GM23338 (cell line): ENCODE results near the gene PARD3. TPM values are rescaled to one million over a fixed set of nuclear protein-coding genes. Genes with fewer than 3 reads are reported as not detected.
A peak's percentile ranks its signal among the peaks of the same experiment; 100 is the strongest.

ENCODE experiments used
- ATAC-seq: fragments of 200-7000 bp; cut with Tn5 transposase; 3 replicates; pipeline ENCODE4 v1.9.1; 2020
- DNase-seq: peaks from one replicate; pipeline ENCODE4 v3.0.0-alpha.2; 2015; ENCODE audit warnings: low spot score
- H2AFZ ChIP-seq: fragments of 200-600 bp; sonication (generic); 2 replicates; pipeline ENCODE4 v1.8.0; 2016; ENCODE audit warnings: antibody characterized with exemption, mild to moderate bottlenecking, moderate library complexity
- H3F3A ChIP-seq: fragments of 200-600 bp; sonication (generic); replicated peaks from 2 replicates; pipeline ENCODE4 v1.8.0; 2017; ENCODE audit warnings: antibody characterized with exemption, mixed run types, low read depth
- H3K27ac ChIP-seq: fragments of 200-600 bp; sonication (generic); 2 replicates; pipeline ENCODE4 v1.6.1; 2016; ENCODE audit warnings: low read depth
- H3K27me3 ChIP-seq: fragments of 200-600 bp; sonication (generic); 2 replicates; pipeline ENCODE4 v1.8.0; 2016; ENCODE audit warnings: mild to moderate bottlenecking, mixed run types, moderate library complexity; ENCODE audit not compliant: insufficient read depth
- H3K36me3 ChIP-seq: fragments of 200-600 bp; sonication (generic); 2 replicates; pipeline ENCODE4 v1.8.0; 2016; ENCODE audit warnings: mild to moderate bottlenecking; ENCODE audit not compliant: insufficient read depth
- H3K4me1 ChIP-seq: fragments of 200-600 bp; sonication (generic); 2 replicates; pipeline ENCODE4 v1.8.0; 2016; ENCODE audit warnings: mild to moderate bottlenecking, moderate library complexity; ENCODE audit not compliant: insufficient read depth
- H3K4me2 ChIP-seq: fragments of 200-600 bp; sonication (generic); 2 replicates; pipeline ENCODE4 v1.7.1; 2017; ENCODE audit warnings: mixed run types
- H3K4me3 ChIP-seq: fragments of 200-600 bp; sonication (generic); 2 replicates; pipeline ENCODE4 v1.6.1; 2016; ENCODE audit warnings: mixed run types
- H3K79me2 ChIP-seq: fragments of 200-600 bp; sonication (generic); replicated peaks from 2 replicates; pipeline ENCODE4 v1.8.0; 2017; ENCODE audit warnings: mild to moderate bottlenecking; ENCODE audit not compliant: insufficient read depth
- H3K9me2 ChIP-seq: fragments of 200-600 bp; sonication (generic); 2 replicates; pipeline ENCODE4 v1.8.0; 2017; ENCODE audit not compliant: insufficient read depth
- H4K20me1 ChIP-seq: fragments of 200-600 bp; sonication (generic); replicated peaks from 2 replicates; pipeline ENCODE4 v1.8.0; 2017; ENCODE audit warnings: mild to moderate bottlenecking; ENCODE audit not compliant: insufficient read depth
- H3K27ac Mint-ChIP-seq: 2 replicates; pipeline ENCODE4 v1.8.0; 2020; ENCODE audit warnings: inconsistent platforms, mild to moderate bottlenecking, moderate library complexity, mixed read lengths
- H3K27me3 Mint-ChIP-seq: 3 replicates; pipeline ENCODE4 v1.8.0; 2022; ENCODE audit warnings: low read depth, mild to moderate bottlenecking, moderate library complexity, mixed read lengths, inconsistent platforms; ENCODE audit not compliant: insufficient read depth, poor library complexity
- H3K36me3 Mint-ChIP-seq: 3 replicates; pipeline ENCODE4 v1.8.0; 2021; ENCODE audit warnings: low read depth, mild to moderate bottlenecking, inconsistent platforms, moderate library complexity, mixed read lengths
- H3K4me1 Mint-ChIP-seq: 3 replicates; pipeline ENCODE4 v1.8.0; 2020; ENCODE audit warnings: mild to moderate bottlenecking, inconsistent platforms, mixed read lengths
- H3K4me3 Mint-ChIP-seq: 3 replicates; pipeline ENCODE4 v1.8.0; 2021; ENCODE audit warnings: moderate library complexity, mild to moderate bottlenecking, inconsistent platforms, mixed read lengths
- H3K9me3 Mint-ChIP-seq: 3 replicates; pipeline ENCODE4 v1.8.0; 2020; ENCODE audit warnings: moderate library complexity, mild to moderate bottlenecking, inconsistent platforms, mixed read lengths
- CREB1 ChIP-seq: fragments of 250-450 bp; sonication (Bioruptor Pico); IDR thresholded peaks from 2 replicates; pipeline ENCODE4 v1.5.0; 2020; ENCODE audit warnings: low read depth, mild to moderate bottlenecking, moderate library complexity
- ETS1 ChIP-seq: IDR thresholded peaks from 2 replicates; pipeline ENCODE4 v1.6.1; 2016; ENCODE audit warnings: antibody characterized with exemption
- EZH2 ChIP-seq: fragments of 200-600 bp; sonication (generic); IDR thresholded peaks from one replicate; pipeline ENCODE4 v1.8.0; 2017; ENCODE audit warnings: antibody characterized with exemption, mild to moderate bottlenecking, low read depth; ENCODE audit not compliant: unreplicated experiment
- EZH2phosphoT487 ChIP-seq: fragments of 200-600 bp; sonication (generic); IDR thresholded peaks from one replicate; pipeline ENCODE4 v1.8.1; 2018; ENCODE audit warnings: antibody characterized with exemption; ENCODE audit not compliant: unreplicated experiment
- REST ChIP-seq: IDR thresholded peaks from one replicate; pipeline ENCODE4 v1.6.1; 2018; ENCODE audit warnings: antibody characterized with exemption; ENCODE audit not compliant: unreplicated experiment
- STAT1 ChIP-seq: IDR thresholded peaks from one replicate; pipeline ENCODE4 v1.6.1; 2016; ENCODE audit warnings: antibody characterized with exemption; ENCODE audit not compliant: unreplicated experiment
- ZNF114 ChIP-seq: fragments of 250-450 bp; sonication (Bioruptor Pico); IDR thresholded peaks from 2 replicates; pipeline ENCODE4 v1.5.0; 2020; ENCODE audit warnings: mild to moderate bottlenecking, moderate library complexity
- ZNF462 ChIP-seq: fragments of 250-450 bp; sonication (Bioruptor Pico); IDR thresholded peaks from 2 replicates; pipeline ENCODE4 v1.5.0; 2020; ENCODE audit warnings: mild to moderate bottlenecking, moderate library complexity
- polyA plus RNA-seq: library from polyadenylated mRNA; unstranded; fragments of >200 nt; fragmentation: Nextera tagmentation; extraction: Ambion mirVana; gene quantifications from 2 replicates; pipeline ENCODE4 v1.2.1, GENCODE V29; 2016
- total RNA-seq: library from RNA; depleted of rRNA; stranded (reverse); fragments of >200 nt; shearing (Covaris generic); gene quantifications from 2 replicates; pipeline ENCODE4 v1.2.3, GENCODE V29; 2014

PARD3 gene
- total and polyA plus RNA-seq, 2 experiments from 2014 or later = 30.2 to 51.4 TPM

GRCh38 chr10:34505338-34505737 is 309.8 kb downstream of the PARD3 start:
- H3K27ac ChIP-seq = peak overlapping the region; percentile 27; the same call in 1 of the 2 replicates
- H4K20me1 ChIP-seq = no peaks in the 10 kb centered on the region
- no peak for DNase-seq
- Mint-ChIP-seq H3K9me3 (no peaks in the 10 kb centered on the region), H3K36me3 (no peaks in the 10 kb centered on the region; the same call in 2 of the 3 replicates), H3K4me3 (no peak overlapping the region), H3K27ac (peak overlapping the region; percentile 90), H3K27me3 (peaks cover 4% of the 10 kb centered on the region), H3K4me1 (peaks cover 45% of the 10 kb centered on the region)
- no peak for TF ChIP-seq ZNF462 (CRISPR knock-in tag)
- no peak for TF ChIP-seq CREB1 (CRISPR knock-in tag)
- TF ChIP-seq EZH2 = no peak
- no peak for TF ChIP-seq ZNF114
- TF ChIP-seq EZH2phosphoT487 = no peak
- H3F3A ChIP-seq = no peaks in the 10 kb centered on the region
- H3K79me2 ChIP-seq = peaks cover 12% of the 10 kb centered on the region; the same call in 1 of the 2 replicates
- no peak overlapping the region for H2AFZ ChIP-seq
- no peaks in the 10 kb centered on the region for H3K27me3 ChIP-seq
- 0 out of 2 replicates have a peak, but pooled peaks cover 6% of the 10 kb centered on the region for H3K9me2 ChIP-seq
- H3K4me2 ChIP-seq = peak overlapping the region; percentile 47
- no peak overlapping the region for H3K4me3 ChIP-seq
- H3K36me3 ChIP-seq = no peaks in the 10 kb centered on the region
- H3K4me1 ChIP-seq = peaks cover 29% of the 10 kb centered on the region
- ATAC-seq = peak; percentile 49

GRCh38 chr10:34504534-34504933 is 310.6 kb downstream of the PARD3 start:
- no peaks in the 10 kb centered on the region for H4K20me1 ChIP-seq
- no peak for DNase-seq
- no peak overlapping the region for H3K4me3 ChIP-seq
- no peaks in the 10 kb centered on the region for H3F3A ChIP-seq
- H3K9me2 ChIP-seq = 0 out of 2 replicates have a peak, but pooled peaks cover 6% of the 10 kb centered on the region
- H3K27ac ChIP-seq = peak overlapping the region; percentile 27; the same call in 1 of the 2 replicates
- H3K4me3 Mint-ChIP-seq = no peak overlapping the region
- no peaks in the 10 kb centered on the region for H3K27me3 ChIP-seq
- H3K27ac Mint-ChIP-seq = peak overlapping the region; percentile 84
- H3K27me3 Mint-ChIP-seq = peaks cover 2% of the 10 kb centered on the region
- peaks cover 41% of the 10 kb centered on the region for H3K4me1 Mint-ChIP-seq
- H3K4me1 ChIP-seq = peaks cover 29% of the 10 kb centered on the region
- no peaks in the 10 kb centered on the region; the same call in 2 of the 3 replicates for H3K36me3 Mint-ChIP-seq
- H3K36me3 ChIP-seq = no peaks in the 10 kb centered on the region
- peak overlapping the region; percentile 47 for H3K4me2 ChIP-seq
- H3K79me2 ChIP-seq = peaks cover 12% of the 10 kb centered on the region; the same call in 1 of the 2 replicates
- no peak overlapping the region for H2AFZ ChIP-seq
- peak; percentile 64 for ATAC-seq
- no peaks in the 10 kb centered on the region for H3K9me3 Mint-ChIP-seq
- TF ChIP-seq REST (no peak), STAT1 (no peak), ETS1 (no peak), EZH2 (no peak), ZNF114 (no peak), EZH2phosphoT487 (no peak)
